GM19193 (cell line): ENCODE results near the gene WIPF2.

Experiments used
- POLR2A ChIP-seq: IDR thresholded peaks from 4 replicates; pipeline ENCODE4 v1.6.1; 2011; ENCODE audit not compliant: insufficient read depth, insufficient read length; ENCODE audit errors: extremely low read depth

The WIPF2 gene

GRCh38 chr17:40218740-40219593 is at the start of gene WIPF2:
TSS of gene WIPF2 (plus strand) at chr17:40219304. CDS start at chr17:40256460, 37,156 bp downstream.
- peak; percentile 65 for TF ChIP-seq POLR2A

GRCh38 chr17:40170325-40170724 is 48.8 kb upstream of the WIPF2 start:
- TF ChIP-seq POLR2A: no peak

- TF ChIP-seq POLR2A: no peak
Observed at GRCh38 chr17:40171750-40172149, 47.4 kb upstream of the WIPF2 start.

- TF ChIP-seq POLR2A: no peak
Observed at GRCh38 chr17:40173091-40173777, 45.9 kb upstream of the WIPF2 start.

- no peak for TF ChIP-seq POLR2A
Observed at GRCh38 chr17:40173778-40174135, 45.3 kb upstream of the WIPF2 start.

GRCh38 chr17:40174514-40174913 is 44.6 kb upstream of the WIPF2 start:
- no peak for TF ChIP-seq POLR2A

GRCh38 chr17:40175928-40176753 is 43.0 kb upstream of the WIPF2 start:
- no peak for TF ChIP-seq POLR2A

- no peak for TF ChIP-seq POLR2A
Observed at GRCh38 chr17:40176754-40177110, 42.4 kb upstream of the WIPF2 start.

GRCh38 chr17:40177275-40177874 is 41.7 kb upstream of the WIPF2 start, which contains the start of gene RAPGEFL1:
TSS of gene RAPGEFL1 (plus strand) at chr17:40177470. CDS start at chr17:40177862, 392 bp downstream.
- peak; percentile 22 for TF ChIP-seq POLR2A

GRCh38 chr17:40178021-40178601 is 41.0 kb upstream of the WIPF2 start:
- no peak for TF ChIP-seq POLR2A

GRCh38 chr17:40178660-40179059 is 40.4 kb upstream of the WIPF2 start:
- TF ChIP-seq POLR2A: no peak

- no peak for TF ChIP-seq POLR2A
Observed at GRCh38 chr17:40179923-40180659, 39.0 kb upstream of the WIPF2 start.

- TF ChIP-seq POLR2A: no peak
Observed at GRCh38 chr17:40180694-40181093, 38.4 kb upstream of the WIPF2 start.

- no peak for TF ChIP-seq POLR2A
Observed at GRCh38 chr17:40181205-40181604, 37.9 kb upstream of the WIPF2 start.
